ENCODE results near the gene TSPAN8.

- TF ChIP-seq EP300 (IDR thresholded peaks at IDR 0.05) (no peak), CTCF (IDR thresholded peaks at IDR 0.05) (no peak), POLR2AphosphoS5 (IDR thresholded peaks at IDR 0.05) (no peak)
These were observed 29.5 kb downstream of the TSPAN8 start for GRCh38 chr12:71128191-71128788.
